Heart left ventricle (tissue), 16 donors: Measurements from ENCODE around the gene MMD2. TPM values are rescaled to one million over a fixed set of nuclear protein-coding genes. Genes with fewer than 3 reads are reported as not detected.

ENCODE experiments used
- ATAC-seq, 4 donors: fragments of 200-7000 bp; cut with Tn5 transposase; one replicate each; pipeline ENCODE4 v1.9.1; 2020 to 2022; ENCODE audit warnings: moderate library complexity in 4 of 4, mild to moderate bottlenecking in 3 of 4, moderate number of reproducible peaks in 1 of 4
- DNase-seq, 5 donors: peaks; one replicate each; pipeline ENCODE4 v3.0.0-alpha.2; 2020
- H3K27ac ChIP-seq, 12 donors: fragments of 200-600 bp; sonication (generic) in 4 of 12; one replicate each; pipeline versions ENCODE4 v1.5.0 to v1.8.0; 2016 to 2022; ENCODE audit warnings: mild to moderate bottlenecking in 2 of 12
- H3K27me3 ChIP-seq, 9 donors: fragments of 200-600 bp; sonication (generic) in 2 of 9; one replicate each; pipeline versions ENCODE4 v1.5.1 to v1.8.0; 2016 to 2022; ENCODE audit warnings: mild to moderate bottlenecking in 3 of 9
- H3K36me3 ChIP-seq, 9 donors: fragments of 200-600 bp; sonication (generic) in 2 of 9; one replicate each; pipeline versions ENCODE4 v1.5.0 to v1.8.0; 2018 to 2022; ENCODE audit warnings: mild to moderate bottlenecking in 2 of 9
- H3K4me1 ChIP-seq, 12 donors: fragments of 200-600 bp; sonication (generic) in 4 of 12; one replicate each; pipeline versions ENCODE4 v1.5.0 to v1.8.0; 2016 to 2022; ENCODE audit warnings: mild to moderate bottlenecking in 3 of 12
- H3K4me3 ChIP-seq, 12 donors: fragments of 200-600 bp; sonication (generic) in 4 of 12; one replicate each; pipeline versions ENCODE4 v1.5.0 to v1.8.0; 2017 to 2022; ENCODE audit warnings: mild to moderate bottlenecking in 9 of 12, moderate library complexity in 4 of 12
- H3K9me3 ChIP-seq, 12 donors: fragments of 200-600 bp; sonication (generic) in 4 of 12; one replicate each; pipeline versions ENCODE4 v1.5.0 to v1.8.0; 2016 to 2022; ENCODE audit warnings: mild to moderate bottlenecking in 1 of 12
- CTCF ChIP-seq, 12 donors: fragments of 200-600 bp; sonication (generic) in 4 of 12; IDR thresholded peaks; one replicate each; pipeline versions ENCODE4 v1.5.0 to v1.8.0; 2018 to 2022; ENCODE audit warnings: antibody characterized with exemption in 12 of 12, mild to moderate bottlenecking in 5 of 12
- POLR2A ChIP-seq, 2 donors: fragments of 450-650 bp; IDR thresholded peaks; one replicate each; pipeline ENCODE4 v1.6.1; 2017; ENCODE audit warnings: antibody characterized with exemption in 2 of 2, mild to moderate bottlenecking in 2 of 2, moderate library complexity in 2 of 2
- WGBS, 4 donors: extraction: QIAGEN DNeasy Blood & Tissue Kit in 2 of 4; methylation state at CpG; one replicate each; pipeline versions ENCODE4 v1.1.5 to v1.1.7; 2013 to 2018; 5-methylcytosine and 5-hydroxymethylcytosine counted together
- intact Hi-C, 10 donors: fragments of 100-400 bp; cut with DNase I; formaldehyde crosslinking; loops; one replicate each; pipeline versions ENCODE4 v1.11.1 to v1.14.2; 2022
- polyA plus RNA-seq, 2 donors: library from polyadenylated mRNA; stranded (reverse); fragments of 200-250 nt; gene quantifications; one replicate each; pipeline ENCODE4 v1.2.3, GENCODE V29; 2013
- total RNA-seq, 9 donors: library from RNA; depleted of rRNA in 2 of 9; stranded (reverse); fragments of >200 nt in 2 of 9; fragmentation: NEBNext Ultra II Directional in 3 of 9; extraction: Animal tissue kit (Norgen Biotek cat#: 25700) in 3 of 9; gene quantifications; one replicate each; pipeline versions ENCODE4 v1.1.0 to v1.2.4, GENCODE V29; 2016 to 2023
- donor health status: ischemic (EF 13 %, LVEDD 7.1; RV severe dilation, severe dysfunction).
- donor health status: healthy with polysubstance abuse.
- donor health status: DM: no; HTN: yes; CAD: no.
- donor health status: DM: no; HTN: no; CAD: no.
- donor health status: ischemic (EF 25% LVEDD 6.9; RV normal size, moderate dysfunction).
- donor health status: ischemic (EF 25% LVEDD 5.7; RV mildly dilated, moderate dysfunction).
- donor health status: healthy.
- donor health status: DM: yes; HTN: yes; CAD: no.
- donor health status: ischemic (EF 35%, LVEDD 5.7; RV mildly dilated, moderate dysfunction).
- donor health status: nonischemic (EF 11% LVEDD 7.7; RV severe dilation, severe dysfunction).
- donor health status: DM: yes; HTN: yes; CAD: no.
- donor health status: PGD.
- donor health status: ischemic (EF 29% LVEDD 5.4; RV normal size, mild dysfunction).
- donor health status: nonischemic (EF 23%, LVEDD 6.1; RV moderate dilation, normal function).

The MMD2 gene
- total and polyA plus RNA-seq, 11 donors: not detected

DNA sequence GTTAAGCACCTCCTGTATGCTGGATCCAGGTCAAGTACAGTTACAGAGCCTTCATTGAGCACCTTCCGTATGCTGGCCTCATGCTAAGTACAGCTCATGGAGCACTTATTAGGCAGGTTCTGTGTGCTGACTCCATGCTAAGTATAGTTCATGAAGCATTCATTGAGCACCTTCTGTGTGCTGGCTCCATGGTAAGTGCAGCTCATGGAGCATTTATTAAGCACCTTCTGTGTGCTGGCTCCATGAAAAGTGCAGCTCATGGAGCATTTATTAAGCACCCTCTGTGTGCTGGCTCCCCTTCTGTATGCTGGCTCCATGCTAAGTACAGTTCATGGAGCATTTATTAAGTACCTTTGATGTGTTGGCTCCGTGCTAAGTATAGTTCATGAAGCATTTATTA, 30.5 kb downstream of the MMD2 start:
- Histone ChIP-seq H3K36me3 (no peaks in the 10 kb centered on the region), H3K9me3 (no peaks in the 10 kb centered on the region), H3K4me1 (no peaks in the 10 kb centered on the region), H3K27me3 (peaks cover 0 to 19% (median 4%) of the 10 kb centered on the region in 9 donors), H3K27ac (no peak overlapping the region), H3K4me3 (no peak overlapping the region)
- TF ChIP-seq CTCF (IDR thresholded peaks at IDR 0.05) (no peak), POLR2A (IDR thresholded peaks at IDR 0.05) (no peak)
- DNase-seq (no peak), ATAC-seq (no peak)
- intact Hi-C loops: no loop called here
- WGBS, 4 donors: 85 to 88% (median 86%) methylated on average over 2 of the region's 2 CpGs

DNA sequence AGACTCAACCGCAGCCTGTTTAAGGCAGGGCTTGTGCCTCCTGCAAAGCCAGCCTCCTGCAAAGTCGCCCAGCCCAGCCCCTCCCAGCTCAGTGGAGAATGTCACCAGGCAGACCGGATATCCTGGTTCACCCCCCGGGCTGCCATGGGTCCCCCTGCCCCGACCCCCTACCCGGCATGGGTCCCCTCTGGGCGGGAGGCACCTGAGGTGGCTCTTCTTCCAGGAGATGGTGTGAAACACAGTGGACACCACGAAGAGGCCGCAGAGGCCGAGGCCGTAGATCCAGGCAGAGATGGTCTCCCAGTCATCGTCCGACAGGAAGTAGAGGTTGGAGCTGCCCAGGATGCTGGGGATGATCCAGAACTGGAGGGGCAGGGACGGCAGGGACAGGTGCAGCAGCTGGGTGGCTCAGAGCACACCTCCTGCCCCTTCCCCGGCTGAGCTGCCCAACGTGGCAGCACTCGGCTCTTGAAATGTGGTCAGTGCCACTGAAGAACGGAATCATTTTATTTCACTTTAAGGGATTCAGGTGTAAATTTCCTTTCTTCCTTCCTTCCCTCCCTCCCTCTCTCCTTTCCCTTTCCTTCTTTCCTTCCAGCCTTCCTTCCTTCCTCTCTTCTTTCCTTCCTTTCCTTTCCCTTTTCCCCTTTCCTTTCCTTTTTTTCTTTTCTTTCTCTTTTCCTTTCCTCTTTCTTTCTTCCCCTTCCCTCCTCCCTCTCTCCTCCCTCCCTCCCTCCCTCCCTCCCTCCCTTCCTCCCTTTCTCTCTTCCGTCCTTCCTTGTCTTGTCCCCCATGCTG, 38.8 kb downstream of the MMD2 start:
- H3K4me1 ChIP-seq: no peaks in the 10 kb centered on the region
- intact Hi-C loops: no loop called here
- H3K36me3 ChIP-seq: no peaks in the 10 kb centered on the region
- 79 to 81% (median 80%) methylated on average over 16 to 19 of the region's 19 CpGs for WGBS, 4 donors
- peaks cover 0 to 7% (median 0%) of the 10 kb centered on the region in 9 donors for H3K27me3 ChIP-seq
- DNase-seq (no peak), ATAC-seq (no peak)
- TF ChIP-seq CTCF (IDR thresholded peaks at IDR 0.05): no peak
- TF ChIP-seq POLR2A (IDR thresholded peaks at IDR 0.05): no peak
- H3K9me3 ChIP-seq: peaks cover 0 to 9% (median 5%) of the 10 kb centered on the region in 12 donors
- no peak overlapping the region for H3K4me3 ChIP-seq
- H3K27ac ChIP-seq: no peak overlapping the region

- no peaks in the 10 kb centered on the region for H3K36me3 ChIP-seq
- no peak for TF ChIP-seq CTCF (IDR thresholded peaks at IDR 0.05)
- TF ChIP-seq POLR2A (IDR thresholded peaks at IDR 0.05): no peak
- intact Hi-C loops: no loop called here
- ATAC-seq (no peak), DNase-seq (no peak)
- no peak overlapping the region for H3K4me3 ChIP-seq
- peaks cover 0 to 7% (median 0%) of the 10 kb centered on the region in 9 donors for H3K27me3 ChIP-seq
- peaks cover 0 to 9% (median 5%) of the 10 kb centered on the region in 12 donors for H3K9me3 ChIP-seq
- H3K27ac ChIP-seq: no peak overlapping the region
- WGBS, 4 donors: 56 to 70% (median 62%) methylated on average over 8 of the region's 8 CpGs
- no peaks in the 10 kb centered on the region for H3K4me1 ChIP-seq
Observed at GRCh38 chr7:4916113-4916512, 42.9 kb downstream of the MMD2 start.

- Histone ChIP-seq H3K4me1 (no peaks in the 10 kb centered on the region), H3K27me3 (no peaks in the 10 kb centered on the region), H3K4me3 (no peak overlapping the region), H3K27ac (no peak overlapping the region), H3K9me3 (no peaks in the 10 kb centered on the region), H3K36me3 (no peaks in the 10 kb centered on the region)
- ATAC-seq (no peak), DNase-seq (no peak)
- 87 to 88% (median 87%) methylated on average over 17 to 20 of the region's 20 CpGs for WGBS, 4 donors
- no peak for TF ChIP-seq CTCF (IDR thresholded peaks at IDR 0.05)
- TF ChIP-seq POLR2A (IDR thresholded peaks at IDR 0.05): no peak
- intact Hi-C loops: no loop called here
Observed at GRCh38 chr7:4911111-4911828, 47.7 kb downstream of the MMD2 start.
